B cell (primary cell): ENCODE measurements around the gene RHOXF2. TPM values are rescaled to one million over a fixed set of nuclear protein-coding genes. Genes with fewer than 3 reads are reported as not detected.

Experiments used
- ATAC-seq: fragments of 200-7000 bp; cut with Tn5 transposase; one replicate; pipeline ENCODE4 v1.10.0; 2021; ENCODE audit warnings: low read depth, mild to moderate bottlenecking, moderate number of reproducible peaks, moderate library complexity
- CTCF ChIA-PET: fragments of 350-600 bp; sonication (Branson Sonifier 250); formaldehyde crosslinking; loops from one replicate; lab custom pipeline; 2021; ENCODE audit warnings: antibody characterized with exemption, inconsistent platforms; lab: Charles Lee
- POLR2A ChIA-PET: fragments of 350-600 bp; sonication (Branson Sonifier 250); formaldehyde crosslinking; loops from one replicate; lab custom pipeline; 2021; ENCODE audit warnings: antibody characterized with exemption; lab: Charles Lee
- DNase-seq: peaks from one replicate; pipeline ENCODE4 v3.0.0; 2013
- H2AFZ ChIP-seq: 2 replicates; pipeline ENCODE4 v1.6.1; 2012; ENCODE audit warnings: mild to moderate bottlenecking, low read depth, low read length; ENCODE audit not compliant: insufficient read depth, poor library complexity, severe bottlenecking
- H3K27ac ChIP-seq, 2 donors: 1 replicate in 1 of 2; 2 replicates in 1 of 2; pipeline ENCODE4 v1.5.1; 2012 to 2013; ENCODE audit warnings: low read length in 2 of 2, mild to moderate bottlenecking in 2 of 2, moderate library complexity in 1 of 2
- H3K27me3 ChIP-seq, 4 experiments: fragments of 200-600 bp in 1 of 4; sonication (generic) in 1 of 4; replicated peaks in 1 of 4; 1 replicate in 2 of 4; 2 replicates in 2 of 4; pipeline versions ENCODE4 v1.6.1 to v1.7.0; 2013 to 2016; ENCODE audit warnings: low read length in 3 of 4, mild to moderate bottlenecking in 2 of 4, mixed read lengths in 1 of 4, moderate library complexity in 1 of 4; ENCODE audit not compliant: insufficient read depth in 4 of 4, control insufficient read depth in 3 of 4; ENCODE audit errors: control extremely low read depth in 1 of 4
- H3K36me3 ChIP-seq, 2 experiments: replicated peaks in 1 of 2; 1 replicate in 1 of 2; 2 replicates in 1 of 2; pipeline versions ENCODE4 v1.6.1 to v1.7.1; 2013; ENCODE audit warnings: low read length in 1 of 2; ENCODE audit not compliant: insufficient read depth in 2 of 2, control insufficient read depth in 1 of 2; ENCODE audit errors: control extremely low read depth in 1 of 2, extremely low read depth in 1 of 2
- H3K4me1 ChIP-seq, 2 donors: fragments of 200-600 bp in 1 of 2; sonication (generic) in 1 of 2; 1 replicate in 1 of 2; 2 replicates in 1 of 2; pipeline versions ENCODE4 v1.5.1 to v1.6.1; 2013 to 2017; ENCODE audit warnings: low read length in 2 of 2; ENCODE audit not compliant: control insufficient read depth in 2 of 2, insufficient read depth in 2 of 2
- H3K4me2 ChIP-seq: replicated peaks from 2 replicates; pipeline ENCODE3; 2012; ENCODE audit warnings: mild to moderate bottlenecking, low read depth, low read length; ENCODE audit not compliant: poor library complexity, severe bottlenecking
- H3K4me3 ChIP-seq, 5 experiments: fragments of 200-600 bp in 1 of 5; sonication (generic) in 1 of 5; 1 replicate in 3 of 5; 2 replicates in 2 of 5; pipeline versions ENCODE4 v1.5.1 to v1.7.0; 2011 to 2016; ENCODE audit warnings: low read length in 4 of 5, mild to moderate bottlenecking in 4 of 5, low read depth in 2 of 5, control low read depth in 1 of 5, moderate library complexity in 1 of 5; ENCODE audit not compliant: insufficient read depth in 1 of 5; ENCODE audit errors: control extremely low read depth in 1 of 5, extremely low read depth in 1 of 5
- H3K79me2 ChIP-seq: fragments of 200-600 bp; sonication (generic); one replicate; pipeline ENCODE4 v1.6.0; 2016; ENCODE audit warnings: low read length; ENCODE audit not compliant: control insufficient read depth, insufficient read depth
- H3K9ac ChIP-seq: fragments of 200-600 bp; sonication (generic); 2 replicates; pipeline ENCODE4 v1.6.1; 2017; ENCODE audit warnings: mild to moderate bottlenecking, low read length, moderate library complexity
- H3K9me3 ChIP-seq, 3 donors: one replicate each; pipeline versions ENCODE4 v1.6.1 to v1.7.1; 2013; ENCODE audit warnings: low read length in 2 of 3; ENCODE audit not compliant: control insufficient read depth in 2 of 3, insufficient read depth in 1 of 3; ENCODE audit errors: control extremely low read depth in 1 of 3
- H4K20me1 ChIP-seq: 2 replicates; pipeline ENCODE4 v1.6.0; 2012; ENCODE audit warnings: mild to moderate bottlenecking, low read length; ENCODE audit not compliant: insufficient read depth, control insufficient read depth, poor library complexity, severe bottlenecking
- H3K27ac Mint-ChIP-seq: one replicate; pipeline ENCODE4 v1.8.0; 2021; ENCODE audit warnings: mixed read lengths
- H3K27me3 Mint-ChIP-seq: one replicate; pipeline ENCODE4 v1.8.0; 2021; ENCODE audit warnings: mixed read lengths
- H3K4me1 Mint-ChIP-seq: one replicate; pipeline ENCODE4 v1.8.0; 2021; ENCODE audit warnings: mixed read lengths
- H3K4me3 Mint-ChIP-seq: one replicate; pipeline ENCODE4 v1.8.0; 2021; ENCODE audit warnings: mixed read lengths
- H3K9me3 Mint-ChIP-seq: one replicate; pipeline ENCODE4 v1.8.0; 2022; ENCODE audit warnings: mixed read lengths; ENCODE audit not compliant: insufficient read depth
- CTCF ChIP-seq: fragments of 200-600 bp; IDR thresholded peaks from one replicate; pipeline ENCODE4 v1.8.0; 2022; ENCODE audit warnings: antibody characterized with exemption, mild to moderate bottlenecking
- EZH2 ChIP-seq: IDR thresholded peaks from 2 replicates; pipeline ENCODE4 v1.6.1; 2012; ENCODE audit warnings: borderline replicate concordance, low read depth, mild to moderate bottlenecking, moderate library complexity, low read length; ENCODE audit not compliant: insufficient read depth, poor library complexity, severe bottlenecking
- WGBS: methylation state at CpG from one replicate; pipeline ENCODE4 v1.1.5; 2013; ENCODE audit warnings: missing lambda C conversion rate; ENCODE audit not compliant: insufficient coverage; 5-methylcytosine and 5-hydroxymethylcytosine counted together
- intact Hi-C: fragments of 100-400 bp; cut with micrococcal nuclease; formaldehyde crosslinking; loops from one replicate; pipeline ENCODE4 v1.10.0; 2022
- polyA plus RNA-seq: library from polyadenylated mRNA; depleted of rRNA; stranded (reverse); fragments of >200 nt; gene quantifications from 2 replicates; pipeline ENCODE4 v1.2.3, GENCODE V29; 2012
- total RNA-seq, 2 donors: library from RNA; stranded (reverse); fragments of 120-200 nt in 1 of 2; gene quantifications; 1 replicate in 1 of 2; 2 replicates in 1 of 2; pipeline versions ENCODE4 v1.2.3 to v1.2.4, GENCODE V29; 2013 to 2022

The RHOXF2 gene
- total and polyA plus RNA-seq, 2 donors (not counting 1 experiment from before 2014, with no cell fraction given): not detected

GRCh38 chrX:120140293-120140981 lies 18.0 kb upstream of the RHOXF2 start:
- no peaks in the 10 kb centered on the region for H3K4me1 ChIP-seq
- no peak overlapping the region for H3K9ac ChIP-seq
- intact Hi-C loops: no loop called here
- H3K27me3 Mint-ChIP-seq: no peaks in the 10 kb centered on the region
- H3K27me3 ChIP-seq: no peaks in the 10 kb centered on the region
- no peaks in the 10 kb centered on the region for H3K9me3 Mint-ChIP-seq
- ChIA-PET POLR2A (no interaction called here), CTCF (no interaction called here)
- no peak for TF ChIP-seq EZH2
- no peak for TF ChIP-seq CTCF
- no peaks in the 10 kb centered on the region for H4K20me1 ChIP-seq
- no peak overlapping the region for H3K4me3 ChIP-seq
- no peak overlapping the region for H2AFZ ChIP-seq
- H3K27ac Mint-ChIP-seq: no peak overlapping the region
- DNase-seq (no peak), ATAC-seq (no peak)
- H3K4me3 Mint-ChIP-seq: no peak overlapping the region
- no peaks in the 10 kb centered on the region for H3K4me1 Mint-ChIP-seq
- no peaks in the 10 kb centered on the region for H3K36me3 ChIP-seq
- no peak overlapping the region for H3K27ac ChIP-seq
- WGBS: no CpG with 5 or more reads among the region's 11 CpGs
- H3K4me2 ChIP-seq: no peak overlapping the region
- H3K79me2 ChIP-seq: no peaks in the 10 kb centered on the region
- H3K9me3 ChIP-seq: no peaks in the 10 kb centered on the region

GRCh38 chrX:120144178-120144844 lies 14.1 kb upstream of the RHOXF2 start:
- no peak overlapping the region for H2AFZ ChIP-seq
- no peaks in the 10 kb centered on the region for H3K27me3 ChIP-seq
- ChIA-PET CTCF (no interaction called here), POLR2A (no interaction called here)
- H3K79me2 ChIP-seq: no peaks in the 10 kb centered on the region
- Mint-ChIP-seq H3K27ac (no peak overlapping the region), H3K4me1 (no peaks in the 10 kb centered on the region), H3K27me3 (no peaks in the 10 kb centered on the region), H3K4me3 (no peak overlapping the region), H3K9me3 (no peaks in the 10 kb centered on the region)
- ATAC-seq (no peak), DNase-seq (no peak)
- H4K20me1 ChIP-seq: no peaks in the 10 kb centered on the region
- 100% methylated on average over 1 of the region's 12 CpGs for WGBS
- H3K9ac ChIP-seq: no peak overlapping the region
- H3K36me3 ChIP-seq: no peaks in the 10 kb centered on the region
- TF ChIP-seq CTCF: no peak
- TF ChIP-seq EZH2: no peak
- no peaks in the 10 kb centered on the region for H3K4me1 ChIP-seq
- peaks cover 0 to 10% (median 0%) of the 10 kb centered on the region in 3 donors for H3K9me3 ChIP-seq
- H3K4me3 ChIP-seq: no peak overlapping the region
- no peak overlapping the region for H3K4me2 ChIP-seq
- no peak overlapping the region for H3K27ac ChIP-seq
- intact Hi-C loops: no loop called here
